H1 (cell line): ENCODE results near the gene SIGLEC14. TPM values are rescaled to one million over a fixed set of nuclear protein-coding genes. Genes with fewer than 3 reads are reported as not detected.

Experiments
- CTCF ChIA-PET: fragments of 300-600 bp; sonication (Branson Sonifier 250); formaldehyde crosslinking; loops from one replicate; lab custom pipeline; 2021; ENCODE audit not compliant: partially characterized antibody; lab: Charles Lee
- POLR2A ChIA-PET: fragments of 300-600 bp; sonication (Branson Sonifier 250); formaldehyde crosslinking; loops from one replicate; lab custom pipeline; 2021; ENCODE audit warnings: inconsistent platforms; ENCODE audit not compliant: partially characterized antibody; lab: Charles Lee
- DNase-seq, 2 experiments: peaks; one replicate each; pipeline versions ENCODE4 v3.0.0 to v3.0.0-alpha.2; 2010 to 2022; ENCODE audit warnings: low spot score in 2 of 2, low read depth in 1 of 2, mixed read lengths in 1 of 2
- FAIRE-seq: peaks from 2 replicates; lab custom pipeline; 2011; peaks lifted over from hg19 to GRCh38; lab: Jason Lieb, UNC
- H2AFZ ChIP-seq: 2 replicates; pipeline ENCODE4 v1.8.1; 2012; ENCODE audit warnings: low read length, inconsistent platforms
- H2AK5ac ChIP-seq: 2 replicates; pipeline ENCODE4 v1.6.1; 2013; ENCODE audit warnings: low read depth, low read length
- H2BK120ac ChIP-seq: replicated peaks from 2 replicates; pipeline ENCODE3; 2013; ENCODE audit warnings: low read depth, low read length, inconsistent platforms
- H2BK12ac ChIP-seq: 2 replicates; pipeline ENCODE4 v1.6.1; 2013; ENCODE audit warnings: low read depth, low read length
- H2BK15ac ChIP-seq: 2 replicates; pipeline ENCODE4 v1.6.1; 2013; ENCODE audit warnings: low read length
- H2BK20ac ChIP-seq: 2 replicates; pipeline ENCODE4 v1.6.1; 2013; ENCODE audit warnings: low read length
- H2BK5ac ChIP-seq: 2 replicates; pipeline ENCODE4 v1.6.1; 2013; ENCODE audit warnings: low read depth, low read length
- H3K14ac ChIP-seq: 2 replicates; pipeline ENCODE4 v1.6.1; 2013; ENCODE audit warnings: inconsistent platforms; ENCODE audit not compliant: insufficient read length
- H3K18ac ChIP-seq: 2 replicates; pipeline ENCODE4 v1.6.1; 2013; ENCODE audit warnings: low read length; ENCODE audit errors: extremely low read depth
- H3K23ac ChIP-seq: 2 replicates; pipeline ENCODE4 v1.6.1; 2013; ENCODE audit warnings: inconsistent platforms; ENCODE audit not compliant: insufficient read length
- H3K23me2 ChIP-seq: 2 replicates; pipeline ENCODE4 v1.6.1; 2013; ENCODE audit warnings: low read depth, low read length
- H3K27ac ChIP-seq: 2 replicates; pipeline ENCODE4 v1.6.1; 2011; ENCODE audit warnings: low read depth, low read length, inconsistent platforms
- H3K27me3 ChIP-seq, 4 experiments: replicated peaks in 1 of 4; 1 replicate in 1 of 4; 2 replicates in 3 of 4; pipeline versions ENCODE4 v1.6.1 to v1.8.1; 2011 to 2013; ENCODE audit warnings: low read length in 3 of 4, mild to moderate bottlenecking in 3 of 4, inconsistent platforms in 2 of 4, mixed read lengths in 2 of 4, moderate library complexity in 1 of 4; ENCODE audit not compliant: control insufficient read depth in 3 of 4, insufficient read depth in 3 of 4; ENCODE audit errors: extremely low read depth in 1 of 4
- H3K36me3 ChIP-seq, 4 experiments: 2 replicates each; pipeline versions ENCODE4 v1.6.1 to v1.8.1; 2011 to 2013; ENCODE audit warnings: mild to moderate bottlenecking in 4 of 4, low read length in 3 of 4, moderate library complexity in 2 of 4, control low read depth in 1 of 4, inconsistent platforms in 1 of 4; ENCODE audit not compliant: insufficient read depth in 4 of 4, control insufficient read depth in 2 of 4
- H3K4ac ChIP-seq: replicated peaks from 2 replicates; pipeline ENCODE3; 2013; ENCODE audit warnings: low read length, low read depth, mixed read lengths, inconsistent platforms; ENCODE audit not compliant: insufficient read length
- H3K4me1 ChIP-seq, 4 experiments: replicated peaks in 1 of 4; 1 replicate in 1 of 4; 2 replicates in 3 of 4; pipeline versions ENCODE4 v1.6.1 to v1.8.1; 2011 to 2013; ENCODE audit warnings: low read length in 3 of 4, inconsistent platforms in 2 of 4, mixed read lengths in 1 of 4; ENCODE audit not compliant: insufficient read depth in 4 of 4, control insufficient read depth in 3 of 4
- H3K4me2 ChIP-seq, 2 experiments: 2 replicates each; pipeline versions ENCODE4 v1.6.1 to v1.8.1; 2011 to 2013; ENCODE audit warnings: low read depth in 2 of 2, low read length in 2 of 2, control low read depth in 1 of 2, inconsistent platforms in 1 of 2, mild to moderate bottlenecking in 1 of 2; ENCODE audit not compliant: insufficient read depth in 1 of 2
- H3K4me3 ChIP-seq, 4 experiments: fragments of 200-600, 300-600 bp in 1 of 4; sonication (generic), shearing (Covaris generic), sonication (Bioruptor Twin) in 1 of 4; 2 replicates each; pipeline versions ENCODE4 v1.5.1 to v1.8.1; 2011 to 2016; ENCODE audit warnings: low read length in 4 of 4, low read depth in 3 of 4, control low read depth in 2 of 4, inconsistent platforms in 2 of 4, mild to moderate bottlenecking in 2 of 4, mixed read lengths in 1 of 4, moderate library complexity in 1 of 4; ENCODE audit not compliant: insufficient read depth in 2 of 4; ENCODE audit errors: extremely low read depth in 1 of 4
- H3K56ac ChIP-seq: replicated peaks from 2 replicates; pipeline ENCODE3; 2013; ENCODE audit warnings: low read depth, mild to moderate bottlenecking, mixed read lengths, low read length, inconsistent platforms; ENCODE audit not compliant: insufficient read length
- H3K79me1 ChIP-seq: 2 replicates; pipeline ENCODE4 v1.6.1; 2013; ENCODE audit warnings: low read depth, low read length, control low read depth
- H3K79me2 ChIP-seq, 2 experiments: 2 replicates each; pipeline versions ENCODE4 v1.6.1 to v1.8.1; 2012 to 2013; ENCODE audit warnings: low read length in 2 of 2, mild to moderate bottlenecking in 2 of 2, inconsistent platforms in 1 of 2; ENCODE audit not compliant: insufficient read depth in 2 of 2, control insufficient read depth in 1 of 2
- H3K9ac ChIP-seq, 4 experiments: replicated peaks in 1 of 4; 1 replicate in 1 of 4; 2 replicates in 3 of 4; pipeline versions ENCODE4 v1.6.1 to v1.8.1; 2011 to 2013; ENCODE audit warnings: low read depth in 3 of 4, low read length in 3 of 4, control low read depth in 2 of 4, mild to moderate bottlenecking in 2 of 4, moderate library complexity in 2 of 4, inconsistent platforms in 1 of 4; ENCODE audit errors: extremely low read depth in 1 of 4
- H3K9me3 ChIP-seq, 2 experiments: 2 replicates each; pipeline versions ENCODE4 v1.6.1 to v1.8.1; 2012 to 2013; ENCODE audit warnings: mild to moderate bottlenecking in 2 of 2, moderate library complexity in 2 of 2, control low read depth in 1 of 2, inconsistent platforms in 1 of 2, low read depth in 1 of 2, low read length in 1 of 2, mixed read lengths in 1 of 2; ENCODE audit not compliant: insufficient read depth in 2 of 2
- H4K20me1 ChIP-seq, 2 experiments: replicated peaks in 1 of 2; 2 replicates each; pipeline versions ENCODE3 to v1.8.1; 2011 to 2013; ENCODE audit warnings: inconsistent platforms in 2 of 2, low read length in 2 of 2, mild to moderate bottlenecking in 1 of 2; ENCODE audit not compliant: insufficient read depth in 2 of 2, control insufficient read depth in 1 of 2
- H4K5ac ChIP-seq: 2 replicates; pipeline ENCODE4 v1.6.1; 2013; ENCODE audit warnings: low read length, low read depth, mixed read lengths, inconsistent platforms; ENCODE audit not compliant: insufficient read length
- H4K8ac ChIP-seq: 2 replicates; pipeline ENCODE4 v1.8.0; 2013; ENCODE audit warnings: mild to moderate bottlenecking, moderate library complexity, low read length, inconsistent platforms; ENCODE audit not compliant: insufficient read depth; ENCODE audit errors: extremely low read depth
- H4K91ac ChIP-seq: replicated peaks from 2 replicates; pipeline ENCODE3; 2013; ENCODE audit warnings: low read length, mixed read lengths, inconsistent platforms; ENCODE audit not compliant: insufficient read length
- CEBPB ChIP-seq: IDR thresholded peaks from 2 replicates; pipeline ENCODE4 v1.6.1; 2012; ENCODE audit warnings: low read depth, low read length
- CHD2 ChIP-seq: IDR thresholded peaks from 2 replicates; pipeline ENCODE4 v1.6.1; 2012; ENCODE audit warnings: low read length, improper control_type of control experiment
- KDM1A ChIP-seq: fragments of 200-600, 300-600 bp; sonication (generic); IDR thresholded peaks from 2 replicates; pipeline ENCODE4 v1.7.1; 2016; ENCODE audit warnings: mild to moderate bottlenecking, low read length, borderline replicate concordance
- NANOG ChIP-seq: IDR thresholded peaks from 2 replicates; pipeline ENCODE4 v1.6.1; 2011; ENCODE audit warnings: low read length, low read depth, mild to moderate bottlenecking, inconsistent platforms; ENCODE audit not compliant: insufficient read depth, poor library complexity, severe bottlenecking
- RXRA ChIP-seq: IDR thresholded peaks from 2 replicates; pipeline ENCODE4 v1.6.1; 2011; ENCODE audit warnings: low read depth, mild to moderate bottlenecking, low read length, moderate library complexity; ENCODE audit not compliant: insufficient read depth
- TBP ChIP-seq: IDR thresholded peaks from 2 replicates; pipeline ENCODE4 v1.6.1; 2011; ENCODE audit warnings: low read depth, low read length, improper control_type of control experiment
- WGBS, 2 experiments: shearing (Covaris generic) in 1 of 2; methylation state at CpG; one replicate each; pipeline versions ENCODE4 v1.1.6 to v1.1.7; 2013 to 2015; ENCODE audit warnings: low lambda C conversion rate in 2 of 2, mixed read lengths in 2 of 2, inconsistent platforms in 1 of 2, low coverage in 1 of 2, missing lambda C conversion rate in 1 of 2; ENCODE audit not compliant: insufficient replicate concordance in 2 of 2, insufficient coverage in 1 of 2, insufficient read length in 1 of 2; ENCODE audit errors: extremely low coverage in 1 of 2, missing lambda C conversion rate in 1 of 2; 5-methylcytosine and 5-hydroxymethylcytosine counted together
- polyA plus RNA-seq, 7 experiments: library from polyadenylated mRNA; depleted of rRNA in 3 of 7; stranded (reverse) in 5 of 7; unstranded in 2 of 7; fragments of >200 nt in 5 of 7; fragments of 200-250 nt in 2 of 7; gene quantifications; 1 replicate in 5 of 7; 2 replicates in 1 of 7; 4 replicates in 1 of 7; pipeline versions ENCODE4 v1.2.1 to v1.2.3, GENCODE V29; 2011 to 2013; ENCODE audit warnings: missing spikeins in 2 of 7, mixed read lengths in 2 of 7
- total RNA-seq: library from RNA; stranded (reverse); fragmentation: NEBNext Ultra II Directional; extraction: Animal tissue kit (Norgen Biotek cat#: 25700); gene quantifications from 2 replicates; pipeline ENCODE4 v1.2.1, GENCODE V29; 2021
- TF ChIP-seq, protein P1 (sequence below): IDR thresholded peaks from 2 replicates; pipeline ENCODE4 v1.6.1; 2012; ENCODE audit warnings: inconsistent platforms

SIGLEC14 gene
- total and polyA plus RNA-seq, 2 of the 8 experiments (the other 6 are each of a cell fraction or from before 2014, with no cell fraction given): not detected

DNA sequence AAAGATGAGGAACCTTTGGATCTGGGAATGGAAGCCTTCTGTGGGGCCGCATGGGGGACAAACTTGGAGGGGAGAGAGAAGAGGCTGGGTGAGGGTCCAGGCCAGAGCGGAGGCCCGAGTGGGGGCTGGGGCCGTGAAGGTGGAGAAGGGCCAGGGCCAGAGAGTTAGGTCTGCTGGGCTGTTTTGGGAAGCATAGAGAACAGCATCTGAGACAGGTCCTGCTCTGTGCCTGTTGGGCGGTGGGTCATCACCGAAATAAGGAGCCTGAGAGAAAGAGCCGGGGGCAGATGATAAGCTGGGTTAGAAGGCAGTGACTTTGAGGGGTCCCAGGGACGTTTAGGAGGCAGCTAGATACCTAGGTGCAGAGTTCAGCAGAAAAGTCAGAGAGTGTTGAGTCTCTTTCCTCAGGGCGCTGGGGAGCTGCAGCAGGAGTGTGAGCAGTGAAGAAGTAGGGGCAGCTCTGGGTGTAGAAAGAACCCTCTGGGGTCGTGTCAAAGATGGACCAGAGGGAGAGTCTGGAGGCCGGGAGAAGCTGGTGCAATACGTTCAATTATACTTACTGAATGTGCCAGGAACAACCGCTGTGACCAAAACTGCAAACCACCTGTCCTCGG lies 49.2 kb upstream of the SIGLEC14 start:
- peaks cover 0 to 7% of the 10 kb centered on the region in 2 experiments for H4K20me1 ChIP-seq
- H3K56ac ChIP-seq: no peak overlapping the region
- no peak overlapping the region for H3K4me2 ChIP-seq
- no peak for DNase-seq
- FAIRE-seq: no peak
- no peak for TF ChIP-seq CHD2
- no peak for TF ChIP-seq TBP
- TF ChIP-seq CEBPB: no peak
- no peak for TF ChIP-seq KDM1A
- TF ChIP-seq, protein P1, sequence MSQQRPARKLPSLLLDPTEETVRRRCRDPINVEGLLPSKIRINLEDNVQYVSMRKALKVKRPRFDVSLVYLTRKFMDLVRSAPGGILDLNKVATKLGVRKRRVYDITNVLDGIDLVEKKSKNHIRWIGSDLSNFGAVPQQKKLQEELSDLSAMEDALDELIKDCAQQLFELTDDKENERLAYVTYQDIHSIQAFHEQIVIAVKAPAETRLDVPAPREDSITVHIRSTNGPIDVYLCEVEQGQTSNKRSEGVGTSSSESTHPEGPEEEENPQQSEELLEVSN: no peak
- TF ChIP-seq NANOG: no peak
- TF ChIP-seq RXRA: no peak
- H3K27me3 ChIP-seq: no peaks in the 10 kb centered on the region
- no peak overlapping the region for H2AK5ac ChIP-seq
- no peak overlapping the region for H4K8ac ChIP-seq
- peaks cover 11% of the 10 kb centered on the region for H3K79me1 ChIP-seq
- H3K27ac ChIP-seq: no peak overlapping the region
- no peaks in the 10 kb centered on the region for H3K9me3 ChIP-seq
- 87% methylated on average over 14 of the region's 14 CpGs; no CpG with 5 or more reads in 1 of the 2 experiments for WGBS, 2 experiments
- no peak overlapping the region for H4K91ac ChIP-seq
- H2AFZ ChIP-seq: no peak overlapping the region
- H2BK12ac ChIP-seq: no peak overlapping the region
- no peak overlapping the region for H2BK120ac ChIP-seq
- H2BK15ac ChIP-seq: no peak overlapping the region
- POLR2A ChIA-PET: no interaction called here
- H4K5ac ChIP-seq: no peak overlapping the region
- no peak overlapping the region for H3K4me3 ChIP-seq
- CTCF ChIA-PET: interaction anchor here (1.0 to 2.2 kb wide), 2 partner anchors 37 to 82 kb away, joined by 3 to 6 read pairs; no protein-coding TSS in a partner anchor
- H2BK5ac ChIP-seq: no peak overlapping the region
- peaks cover 0 to 12% of the 10 kb centered on the region in 2 experiments; a peak in 1 of 4 replicates for H3K79me2 ChIP-seq
- H3K18ac ChIP-seq: no peak overlapping the region
- peaks cover 5% of the 10 kb centered on the region; the same call in 1 of the 2 replicates for H3K23me2 ChIP-seq
- no peak overlapping the region for H3K14ac ChIP-seq
- no peak overlapping the region for H2BK20ac ChIP-seq
- H3K36me3 ChIP-seq: 0 out of 8 replicates have a peak, but pooled peaks cover 0 to 4% (median 0%) of the 10 kb centered on the region in 4 experiments
- H3K9ac ChIP-seq: no peak overlapping the region
- peaks cover 0 to 11% (median 4%) of the 10 kb centered on the region in 4 experiments; a peak in 4 of 7 replicates for H3K4me1 ChIP-seq
- H3K4ac ChIP-seq: no peak overlapping the region
- H3K23ac ChIP-seq: no peak overlapping the region
